HTR-8/SVneo (cell line): ENCODE measurements around the gene NBPF9.
"Not testable (repeated sequence)": the region's sequence is repeated elsewhere in the genome, so short reads cannot be mapped to it uniquely, and the experiment has no call there.

Source experiments
- DNase-seq: peaks from one replicate; pipeline ENCODE4 v3.0.0; 2011; ENCODE audit warnings: low spot score, mixed read lengths; ENCODE audit not compliant: insufficient read length
- FAIRE-seq: peaks from 2 replicates; lab custom pipeline; 2011; peaks lifted over from hg19 to GRCh38; lab: Jason Lieb, UNC

Gene NBPF9

DNA sequence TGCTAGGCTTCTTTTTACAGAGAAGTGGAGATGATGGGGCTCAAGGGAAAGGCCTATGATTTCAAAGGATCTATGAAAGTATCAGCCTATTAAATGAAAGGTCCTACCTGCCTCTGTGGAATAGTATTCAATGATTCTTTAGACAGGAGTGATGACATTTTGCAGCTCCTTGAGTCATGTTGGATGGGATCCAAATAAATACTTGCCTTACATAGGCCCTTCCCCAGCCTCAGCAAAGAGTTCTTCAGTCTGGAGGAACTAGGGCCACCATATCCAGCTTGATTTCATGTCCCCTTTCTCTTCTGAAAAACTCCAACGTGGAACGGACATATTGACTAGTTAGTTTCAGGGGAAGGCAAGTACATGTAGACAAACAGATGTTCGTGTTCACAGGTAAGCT, 87.8 kb downstream of the NBPF9 start:
- DNase-seq, FAIRE-seq: not testable (repeated sequence)

DNA sequence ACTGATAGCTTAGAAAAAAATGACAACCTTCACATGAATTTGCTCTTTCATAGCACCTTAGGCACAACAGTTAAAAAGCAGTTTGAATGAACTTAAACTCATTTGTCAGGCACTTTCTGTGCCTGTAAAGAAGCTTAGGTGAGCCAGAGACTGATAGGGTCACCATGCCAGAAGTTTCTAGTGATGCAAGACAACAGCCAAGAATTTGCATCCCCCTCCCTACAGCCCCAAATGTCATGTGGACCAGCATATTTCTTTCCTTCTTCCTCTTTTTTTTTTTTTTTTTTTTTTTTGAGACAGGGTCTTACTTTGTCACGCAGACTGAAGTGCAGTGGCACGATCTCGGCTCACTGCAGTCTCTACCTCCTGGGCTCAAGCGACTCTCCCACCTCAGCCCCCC, 89.8 kb downstream of the NBPF9 start:
- not testable (repeated sequence) for FAIRE-seq, DNase-seq

DNA sequence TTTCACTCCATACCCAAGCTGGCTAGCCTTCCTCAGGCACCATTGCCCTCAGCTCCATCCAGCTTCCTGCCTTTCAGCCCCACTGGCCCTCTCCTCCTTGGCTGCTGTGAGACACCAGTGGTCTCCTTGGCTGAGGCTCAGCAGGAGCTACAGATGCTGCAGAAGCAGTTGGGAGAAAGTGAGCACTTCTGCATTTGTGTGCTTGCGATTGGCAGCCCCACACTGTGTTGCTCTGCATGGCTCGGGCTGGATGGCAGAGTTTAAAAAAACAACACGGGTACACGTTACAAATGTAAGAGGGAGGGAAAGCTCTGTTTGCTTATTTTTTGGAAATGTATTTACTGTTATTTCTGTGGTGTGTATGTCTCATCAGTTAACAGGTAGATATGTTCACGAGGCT, 90.8 kb downstream of the NBPF9 start:
- not testable (repeated sequence) for FAIRE-seq, DNase-seq

DNA sequence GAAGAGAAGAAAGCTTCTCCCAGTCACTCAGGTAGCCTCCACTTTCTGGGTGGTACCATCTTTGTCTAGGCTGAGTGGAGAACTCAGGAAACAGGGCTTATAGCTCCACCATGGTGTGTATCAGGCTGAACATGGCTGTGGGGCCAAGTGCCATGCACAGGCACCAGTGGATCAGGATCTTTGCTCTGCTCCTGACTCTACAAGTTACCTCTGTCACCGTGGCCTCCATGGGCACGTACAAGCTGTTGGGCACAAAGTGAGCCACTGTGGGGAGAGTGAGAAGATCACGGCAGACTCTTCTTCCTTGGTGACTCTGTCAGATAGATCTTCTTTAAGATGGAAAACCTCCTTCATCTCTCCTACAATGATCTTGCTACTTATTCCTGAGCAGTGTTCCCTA, 93.6 kb downstream of the NBPF9 start:
- DNase-seq, FAIRE-seq: not testable (repeated sequence)

DNA sequence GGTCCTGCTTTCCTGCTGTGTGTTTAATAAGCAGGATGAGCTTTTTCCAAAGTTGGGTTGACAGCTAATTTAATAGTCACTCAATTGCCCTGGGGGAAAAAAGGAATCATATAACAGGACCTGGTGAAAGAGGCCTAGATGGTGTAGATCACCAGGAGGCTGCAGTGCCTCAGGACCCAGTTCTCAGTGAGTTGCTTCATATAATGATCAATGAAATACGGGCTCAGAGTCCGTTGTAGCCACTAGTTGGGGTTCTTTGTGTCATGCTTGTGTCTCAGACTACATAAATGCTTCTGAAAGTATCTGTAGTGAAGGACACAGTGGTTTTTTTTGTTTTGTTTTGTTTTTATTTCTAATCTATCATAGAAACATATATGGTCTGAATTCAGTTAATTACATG, 94.6 kb downstream of the NBPF9 start:
- not testable (repeated sequence) for DNase-seq, FAIRE-seq

DNA sequence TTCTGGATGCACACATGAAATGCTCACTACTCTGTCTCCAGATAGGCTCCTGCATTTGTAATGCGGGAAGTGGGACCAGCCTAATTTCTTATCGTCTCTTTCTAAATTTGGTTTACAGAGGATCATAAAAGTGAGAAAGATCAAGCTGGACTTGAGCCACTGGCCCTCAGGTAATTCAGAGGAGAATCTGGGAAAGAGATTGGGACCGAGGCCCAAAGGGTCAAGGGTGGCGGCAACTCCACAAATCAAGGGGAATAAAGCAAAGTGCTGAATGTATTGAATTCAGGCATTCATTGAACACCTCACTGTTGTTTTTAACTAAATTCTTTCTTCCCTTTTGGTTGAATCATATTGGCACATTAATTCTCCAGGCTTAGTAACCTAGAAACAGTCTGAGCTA, 95.0 kb downstream of the NBPF9 start:
- not testable (repeated sequence) for DNase-seq, FAIRE-seq
